Measurements from ENCODE around the gene TGFBR2.

DNA sequence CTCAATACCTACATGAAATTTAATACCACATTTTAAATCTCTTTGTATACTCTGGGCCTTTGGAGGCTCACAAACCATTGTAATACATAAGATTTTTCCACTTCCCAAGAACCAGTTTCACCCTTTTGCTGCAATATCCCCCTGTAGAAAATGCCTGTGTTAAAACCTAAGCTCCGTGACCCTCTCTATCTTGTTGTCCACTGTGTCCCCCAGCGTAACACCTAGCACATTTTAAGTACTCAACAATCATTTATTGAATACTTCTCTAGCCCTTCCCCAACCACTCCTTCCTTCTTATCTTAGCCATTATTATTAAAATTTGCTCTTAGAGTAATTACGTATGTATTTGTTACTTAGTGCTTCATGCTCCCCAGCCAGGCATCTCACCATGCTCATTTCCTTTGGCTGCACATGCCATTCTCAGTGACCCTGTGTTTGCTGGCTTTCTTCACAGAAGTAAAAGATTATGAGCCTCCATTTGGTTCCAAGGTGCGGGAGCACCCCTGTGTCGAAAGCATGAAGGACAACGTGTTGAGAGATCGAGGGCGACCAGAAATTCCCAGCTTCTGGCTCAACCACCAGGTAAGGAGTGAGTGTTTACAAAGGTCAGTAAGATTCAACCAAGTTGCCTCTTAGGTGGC lies 81.6 kb downstream of the TGFBR2 start:
- TF ChIP-seq POLR2AphosphoS5 (IDR thresholded peaks at IDR 0.05; ENCODE audit: borderline replicate concordance, low read depth, low read length) (no peak), EZH2 (IDR thresholded peaks at IDR 0.05) (no peak), FOXP2 (optimal IDR thresholded peaks at IDR 0.05; ENCODE audit: control extremely low read depth, extremely low read length, insufficient read depth) (no peak)

Measured in SK-N-MC (cell line).